ENCODE results near the gene INSL3. TPM values are rescaled to one million over a fixed set of nuclear protein-coding genes. Genes with fewer than 3 reads are reported as not detected.

INSL3 gene
- polyA plus RNA-seq, 3 donors: 0.26 to 0.28 (median 0.28) TPM

DNA sequence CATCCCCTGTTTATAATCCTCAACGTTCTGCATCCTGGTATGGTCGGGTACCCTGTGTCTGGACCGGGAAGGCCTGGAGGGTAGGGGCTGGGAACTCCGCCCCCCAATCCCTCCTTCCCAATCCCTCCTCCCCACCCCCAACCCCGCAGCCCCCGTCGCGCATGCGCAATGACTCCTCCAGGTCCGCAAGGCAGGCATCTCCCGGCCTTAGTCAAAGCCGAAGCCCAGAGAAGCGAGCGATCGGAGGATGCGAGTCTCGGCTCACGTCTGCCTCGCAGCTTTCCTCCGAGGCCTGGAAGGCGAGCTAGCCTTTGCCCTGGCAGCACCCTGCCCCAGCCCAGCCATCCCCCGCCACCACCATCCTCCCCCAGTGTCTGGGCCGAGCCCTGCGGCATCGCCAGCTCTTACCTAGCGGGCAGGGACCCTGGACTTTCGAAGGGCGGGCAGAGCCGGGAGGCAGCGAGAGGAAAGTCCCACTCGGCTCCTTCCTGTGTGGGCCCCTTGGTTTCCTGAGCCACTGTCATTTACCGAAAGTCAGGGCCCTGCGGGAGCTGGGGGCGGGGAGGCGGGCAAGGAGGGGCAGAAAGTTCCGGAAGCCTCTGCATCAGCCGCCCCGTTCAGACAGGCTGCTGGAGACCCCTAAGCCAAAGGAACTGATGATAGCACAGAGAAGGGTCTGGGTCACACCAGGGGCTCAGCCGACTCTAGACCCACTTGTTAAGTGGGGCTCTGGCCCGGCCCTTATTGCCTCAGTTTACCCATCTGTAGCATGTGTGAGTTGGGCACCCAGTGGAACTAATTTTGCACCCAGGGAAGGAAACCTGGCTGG, 26.4 kb upstream of the INSL3 start, which contains the start of gene JAK3:
Gene JAK3, minus strand, starts transcription at position 445 of the 829 bp plus-strand sequence. CDS start 3,565 bp downstream, outside the sequence.
- DNase-seq (ENCODE audit: low read depth in 3 of 3, low spot score in 2 of 3): peak in 1 of 3 donors; percentile 60

DNA sequence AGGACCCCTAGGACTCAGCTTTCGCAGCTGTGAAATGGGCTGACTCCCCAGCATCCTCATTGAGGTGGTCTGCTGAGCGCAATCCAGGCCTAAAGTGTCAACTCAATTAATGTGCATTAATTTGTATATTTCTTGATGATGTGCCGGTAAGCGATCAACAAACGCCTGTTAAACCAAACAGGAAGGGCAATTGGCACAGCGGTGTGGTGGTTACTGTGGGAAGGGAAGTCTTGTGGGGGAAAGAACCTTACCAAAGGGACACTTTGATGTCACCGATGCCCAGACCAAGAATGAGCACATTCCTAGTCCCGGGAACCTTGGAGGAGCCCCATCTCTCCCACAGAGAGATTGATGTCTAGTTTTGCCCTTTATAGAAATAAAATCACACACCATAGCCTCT, 24.8 kb upstream of the INSL3 start:
- no peak for DNase-seq (ENCODE audit: low read depth in 3 of 3, low spot score in 2 of 3)

DNA sequence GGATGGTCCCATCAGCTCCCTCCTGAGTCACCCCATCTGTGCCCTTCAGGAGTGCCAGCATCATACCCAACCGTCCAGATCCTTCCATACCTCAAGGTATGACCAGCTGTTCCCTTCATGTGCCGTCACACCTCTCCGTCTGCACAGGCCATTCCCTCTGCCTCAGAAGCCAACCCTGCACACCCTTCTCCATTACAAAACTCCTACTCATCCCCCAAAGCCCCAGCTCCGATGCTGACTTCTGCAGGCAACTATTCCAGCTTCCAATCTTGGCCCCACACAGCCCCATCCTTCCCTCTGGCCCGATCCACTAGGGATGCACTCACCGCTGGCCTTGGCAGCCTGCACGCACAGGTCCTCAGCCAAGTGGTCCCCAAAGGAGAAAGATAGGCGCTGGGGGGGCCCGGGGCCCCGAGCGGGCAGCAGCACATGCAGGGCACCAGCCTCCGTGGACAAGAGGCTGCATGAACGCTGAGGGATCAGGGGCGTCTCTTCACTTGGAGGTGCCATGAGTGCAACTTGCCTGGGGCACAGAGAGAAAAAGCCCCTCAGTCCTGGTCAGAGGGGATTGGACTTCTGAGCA, 22.7 kb upstream of the INSL3 start:
- DNase-seq (ENCODE audit: low read depth in 3 of 3, low spot score in 2 of 3): no peak

DNA sequence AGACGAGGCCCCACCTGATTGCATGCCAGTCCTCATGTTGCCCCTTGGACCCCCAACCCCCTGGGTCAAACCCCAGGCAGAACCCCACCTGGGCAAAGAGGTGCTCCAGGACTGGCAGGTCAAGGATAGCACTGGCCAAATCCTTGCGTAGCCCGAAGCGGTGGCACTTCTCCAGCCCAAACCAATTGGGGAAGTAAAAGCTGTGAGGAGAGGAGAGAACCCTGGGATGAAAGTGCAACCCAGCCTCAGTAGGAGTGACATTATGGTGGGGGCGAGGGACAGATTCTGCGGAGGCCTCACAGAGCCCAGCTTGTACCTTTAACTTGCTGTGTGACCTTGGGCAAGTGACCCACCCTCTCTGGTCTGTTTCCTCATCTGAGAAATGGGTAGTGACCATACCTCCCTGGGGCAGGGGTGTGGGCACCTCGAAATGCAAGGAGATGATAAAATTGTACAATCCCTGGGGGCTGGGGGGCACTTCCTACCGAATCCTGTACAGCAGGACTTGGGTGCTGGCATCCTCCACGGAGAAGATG, 22.0 kb upstream of the INSL3 start:
- DNase-seq (ENCODE audit: low read depth in 3 of 3, low spot score in 2 of 3): no peak

DNA sequence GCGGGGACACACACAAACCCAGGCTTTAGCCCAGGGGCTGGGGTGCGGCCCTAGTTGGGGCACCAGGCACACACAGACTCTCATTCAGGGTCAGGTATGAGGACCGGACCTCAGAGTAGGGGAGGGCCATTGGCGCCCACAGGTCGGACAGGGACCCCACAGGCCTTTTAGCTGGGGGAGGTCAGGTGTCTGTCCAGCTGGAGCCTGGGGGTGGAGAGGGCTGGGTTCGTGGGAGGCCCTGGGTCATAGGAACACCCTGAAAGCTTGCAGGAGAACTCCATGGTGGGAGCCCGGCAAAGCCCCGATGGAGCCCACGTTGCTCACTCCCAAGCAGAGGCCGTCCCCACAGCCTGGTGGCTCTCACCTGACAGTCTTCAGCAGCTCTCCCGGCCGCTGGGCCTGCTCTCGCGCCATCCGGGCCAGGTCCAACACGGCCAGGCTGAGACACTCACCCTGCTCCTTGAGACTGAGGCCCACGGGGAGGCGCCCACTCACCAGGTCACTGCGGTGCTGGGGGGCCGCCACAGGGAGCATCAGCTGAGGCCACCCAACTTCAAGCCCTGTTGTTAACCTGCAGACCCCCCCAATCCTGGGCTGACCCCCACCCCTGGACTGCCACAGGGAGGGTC, 21.5 kb upstream of the INSL3 start:
- DNase-seq (ENCODE audit: low read depth in 3 of 3, low spot score in 2 of 3): no peak

DNA sequence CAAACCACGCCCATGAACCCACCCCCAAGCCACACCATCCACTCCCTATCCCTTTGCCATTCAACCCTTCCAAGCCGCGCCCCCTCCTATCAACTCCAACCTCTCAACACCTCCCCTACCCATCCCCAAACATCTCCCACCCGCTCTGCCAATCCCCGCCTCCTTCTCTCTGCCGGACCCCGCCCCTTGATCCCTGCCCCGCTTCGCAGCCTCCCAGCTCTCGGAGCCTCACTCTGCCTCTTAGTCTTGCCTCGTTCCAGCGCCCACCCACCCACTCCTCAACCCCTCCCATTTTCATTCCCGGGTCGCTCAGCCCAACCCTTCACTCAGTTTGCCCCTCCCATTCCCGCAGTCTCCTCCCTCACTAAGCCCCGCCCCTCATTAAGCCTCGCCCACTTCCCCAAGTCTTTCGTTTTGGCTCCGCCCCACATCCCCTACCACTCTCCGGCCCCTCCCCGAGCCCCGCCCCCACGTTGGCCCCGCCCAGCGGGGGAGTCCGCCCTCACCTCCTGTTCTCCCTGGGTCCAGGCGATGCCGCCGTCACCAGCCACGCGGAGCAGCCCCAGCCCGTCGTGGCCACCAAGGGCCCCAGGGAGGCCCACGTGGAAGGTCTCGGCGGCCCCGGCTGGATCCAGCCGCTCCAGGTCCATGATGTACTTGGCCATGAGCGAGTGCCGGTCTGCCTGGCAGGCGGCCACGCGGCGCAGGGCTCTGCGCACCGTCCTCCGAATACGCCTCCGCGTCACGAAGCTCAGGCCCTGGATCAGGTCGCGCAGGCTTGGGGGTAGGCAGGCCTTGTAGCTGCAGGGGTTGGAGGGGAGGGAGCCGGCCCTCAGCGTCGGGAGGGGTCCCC, 20.7 kb upstream of the INSL3 start:
- DNase-seq (ENCODE audit: low read depth in 3 of 3, low spot score in 2 of 3): peak in 1 of 3 donors; percentile 79

DNA sequence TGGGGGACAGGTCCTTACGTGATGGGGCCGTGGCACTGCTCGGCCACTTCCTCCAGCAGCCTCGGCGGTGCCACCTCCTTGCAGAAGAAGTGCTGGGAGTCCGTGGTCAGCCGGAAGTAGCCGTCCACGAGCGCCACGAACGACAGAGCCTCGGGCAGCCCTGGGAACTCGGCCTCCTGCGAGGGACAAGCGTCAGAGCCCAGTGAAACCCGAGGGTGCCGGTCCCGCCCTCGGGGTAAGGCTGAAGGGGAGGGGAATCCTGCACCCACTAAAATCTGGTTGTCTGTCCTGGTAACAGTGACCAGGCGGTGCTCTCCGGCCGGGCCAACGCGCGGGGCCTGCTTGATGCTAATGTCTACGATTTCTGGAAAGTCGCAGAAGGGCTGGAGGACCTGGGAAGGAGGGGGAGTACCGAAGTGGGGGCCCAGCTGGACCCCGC, 20.1 kb upstream of the INSL3 start:
- no peak for DNase-seq (ENCODE audit: low read depth in 3 of 3, low spot score in 2 of 3)

DNA sequence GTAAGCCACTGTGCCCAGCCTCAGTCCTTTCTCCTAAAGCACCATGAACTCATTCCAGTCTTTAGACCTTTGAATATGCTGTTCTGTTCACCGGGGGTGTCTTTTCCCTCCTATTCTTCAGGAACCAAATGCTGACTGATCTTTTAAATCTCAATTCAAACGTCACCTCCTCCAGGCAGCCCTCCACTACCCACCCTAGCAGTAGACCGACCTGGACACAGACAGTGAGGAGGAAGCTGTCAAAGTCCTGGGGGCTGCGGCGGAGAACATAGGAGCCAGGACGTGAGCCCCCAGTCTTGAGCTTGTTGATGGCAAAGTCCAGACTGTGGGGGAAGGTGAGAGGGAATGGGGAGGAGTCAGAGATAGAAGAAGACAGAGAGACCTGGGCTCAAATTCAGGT, 18.7 kb upstream of the INSL3 start:
- DNase-seq (ENCODE audit: low read depth in 3 of 3, low spot score in 2 of 3): no peak

DNA sequence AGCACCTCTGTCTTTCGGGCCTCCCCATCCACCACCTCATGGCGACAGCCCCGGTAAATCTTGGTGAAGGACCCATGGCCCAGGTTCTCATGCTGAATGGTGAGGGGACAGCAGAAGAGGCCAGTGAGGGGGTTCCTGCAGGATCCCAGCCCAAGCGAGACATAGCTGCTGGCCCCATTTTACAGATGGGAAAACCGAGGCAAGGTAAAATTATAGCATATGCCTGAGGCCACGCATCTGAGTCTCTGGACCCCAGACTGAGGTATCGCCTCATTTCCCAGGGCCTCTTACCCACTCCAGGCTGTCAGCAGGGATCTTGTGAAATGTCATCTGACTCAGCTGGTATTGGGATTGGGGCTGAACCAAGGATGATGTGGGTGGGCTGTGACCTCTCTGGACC, 16.7 kb upstream of the INSL3 start:
- DNase-seq (ENCODE audit: low read depth in 3 of 3, low spot score in 2 of 3): no peak

DNA sequence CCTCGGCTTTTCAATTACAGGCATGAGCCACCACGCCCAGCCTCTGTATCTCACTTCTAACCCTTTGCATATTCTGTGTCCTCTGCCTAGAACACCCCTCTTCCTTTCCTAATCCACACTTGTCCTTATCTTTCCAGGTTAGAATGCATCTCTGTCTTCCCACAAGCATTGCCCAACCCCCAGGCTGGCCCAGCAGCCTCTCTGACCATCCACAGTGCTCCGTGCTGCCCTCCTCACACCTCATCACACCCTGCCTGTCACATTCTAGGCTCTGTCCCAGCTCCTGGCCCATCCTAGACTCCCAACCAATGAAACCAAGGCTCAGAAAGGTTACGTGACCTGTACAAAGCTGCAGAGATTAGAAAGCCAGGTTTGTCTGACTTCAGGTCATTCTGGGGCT, 15.2 kb upstream of the INSL3 start:
- no peak for DNase-seq (ENCODE audit: low read depth in 3 of 3, low spot score in 2 of 3)

DNA sequence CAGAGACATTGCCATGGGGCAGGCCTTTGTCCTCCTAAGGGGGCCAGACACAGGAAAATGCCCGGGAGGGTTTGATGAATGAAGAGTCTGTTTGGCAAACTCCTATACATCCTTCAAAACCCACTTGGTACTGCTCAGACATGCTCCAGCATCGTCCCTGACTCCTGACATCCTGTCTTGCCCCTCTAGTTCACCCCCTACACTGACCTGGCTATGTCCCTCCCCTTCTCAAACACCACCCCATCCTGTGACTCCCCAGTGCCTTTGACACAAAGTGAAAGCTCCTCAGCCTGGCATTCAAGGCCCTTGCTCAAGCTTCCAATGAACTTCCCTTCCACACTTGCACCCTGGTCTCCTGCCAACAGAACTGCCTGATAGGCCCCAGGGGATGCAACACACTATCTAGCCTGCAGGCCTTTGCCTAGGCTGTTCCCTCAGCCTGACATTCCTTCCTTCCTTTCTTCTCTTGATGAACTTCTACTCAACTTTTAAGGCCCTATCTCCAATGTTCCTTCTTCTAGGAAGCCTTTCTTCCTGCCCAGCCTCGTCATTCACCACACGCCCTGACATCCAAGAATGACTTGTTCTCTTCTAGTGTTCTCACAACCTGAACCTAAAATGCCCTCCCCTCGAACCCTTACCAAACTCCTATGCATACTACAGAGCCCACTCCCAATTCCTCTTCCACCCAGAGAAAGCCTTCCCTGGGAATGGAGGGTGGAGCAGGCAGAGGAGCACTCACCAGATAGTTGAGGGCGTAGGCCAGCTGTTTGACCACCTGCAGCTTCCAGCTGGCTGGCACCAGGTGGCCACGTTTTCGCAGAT, 14.1 kb upstream of the INSL3 start:
- no peak for DNase-seq (ENCODE audit: low read depth in 3 of 3, low spot score in 2 of 3)

DNA sequence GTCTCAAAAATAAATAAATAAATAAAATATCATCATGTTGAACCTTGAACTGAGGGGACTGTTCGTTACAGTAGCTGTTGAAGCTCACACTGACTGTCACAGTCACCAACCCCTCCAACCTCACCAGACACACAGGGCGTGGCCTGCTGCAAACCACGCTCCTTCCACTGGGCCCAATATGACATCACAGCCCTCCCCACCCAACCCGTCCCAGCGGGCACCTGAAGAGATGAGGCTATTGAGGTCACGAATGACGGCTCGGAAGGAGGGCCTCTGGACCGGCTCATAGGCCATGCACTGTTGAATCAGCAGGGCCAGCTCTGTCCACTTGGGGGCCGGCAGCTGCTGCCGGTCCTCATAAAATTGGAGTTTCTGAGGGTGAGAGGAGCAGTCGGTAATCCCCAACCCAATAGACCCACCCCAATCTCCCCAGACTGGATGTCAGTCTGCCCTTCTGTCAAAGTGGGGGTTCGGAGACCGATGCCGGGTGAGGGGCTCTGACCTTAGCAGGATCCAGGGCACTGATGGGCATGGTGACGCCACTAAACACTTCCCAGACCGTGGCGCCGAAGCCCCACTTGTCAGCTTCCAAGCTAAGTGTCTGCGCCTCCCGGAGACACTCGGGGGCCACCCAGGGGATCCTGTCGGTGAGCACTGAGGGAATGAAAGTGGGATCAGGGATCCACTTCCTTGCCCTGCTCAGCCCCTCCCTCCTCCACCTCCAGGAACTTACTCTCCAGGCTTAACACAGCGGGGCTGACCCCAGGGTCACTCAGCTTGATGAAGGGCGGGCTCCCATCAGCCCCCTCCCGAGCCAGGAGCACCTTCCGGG, 13.2 kb upstream of the INSL3 start:
- DNase-seq (ENCODE audit: low read depth in 3 of 3, low spot score in 2 of 3): no peak

DNA sequence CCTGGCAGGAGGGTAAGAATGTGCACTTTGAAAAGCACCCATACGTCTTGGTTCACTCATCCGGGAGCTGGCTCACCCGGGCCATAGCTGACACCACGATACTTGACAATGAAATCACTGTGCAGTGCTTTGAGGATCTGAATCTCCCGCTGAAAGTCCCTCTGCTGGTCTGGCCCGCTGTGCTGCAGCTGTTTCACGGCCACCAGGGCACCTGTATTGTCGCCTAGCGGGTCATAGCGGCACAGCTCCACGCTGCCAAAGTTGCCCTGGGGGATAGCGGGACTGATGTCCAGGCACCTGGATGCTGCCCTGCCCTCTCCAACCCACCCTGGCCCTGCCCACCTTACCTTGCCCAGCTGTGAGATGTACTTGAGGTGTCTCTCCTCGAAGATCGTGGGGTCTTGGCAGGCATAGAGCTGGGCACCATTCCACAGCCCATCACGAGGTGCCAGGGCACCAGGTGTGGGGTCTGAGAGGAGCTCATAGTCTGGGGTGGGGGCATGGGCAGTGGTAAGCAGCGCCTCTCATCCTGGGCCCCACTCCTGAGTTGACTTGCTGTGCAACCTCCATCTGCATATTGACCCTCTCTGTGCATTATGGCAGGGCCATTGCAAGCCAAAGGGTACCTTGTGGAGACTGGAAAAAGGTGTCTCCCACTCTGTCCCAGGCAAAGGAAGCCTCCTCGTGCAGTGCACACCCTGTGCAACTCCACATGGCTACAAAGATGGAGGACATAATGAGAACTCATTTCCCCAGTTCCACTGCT, 11.3 kb upstream of the INSL3 start:
- no peak for DNase-seq (ENCODE audit: low read depth in 3 of 3, low spot score in 2 of 3)

DNA sequence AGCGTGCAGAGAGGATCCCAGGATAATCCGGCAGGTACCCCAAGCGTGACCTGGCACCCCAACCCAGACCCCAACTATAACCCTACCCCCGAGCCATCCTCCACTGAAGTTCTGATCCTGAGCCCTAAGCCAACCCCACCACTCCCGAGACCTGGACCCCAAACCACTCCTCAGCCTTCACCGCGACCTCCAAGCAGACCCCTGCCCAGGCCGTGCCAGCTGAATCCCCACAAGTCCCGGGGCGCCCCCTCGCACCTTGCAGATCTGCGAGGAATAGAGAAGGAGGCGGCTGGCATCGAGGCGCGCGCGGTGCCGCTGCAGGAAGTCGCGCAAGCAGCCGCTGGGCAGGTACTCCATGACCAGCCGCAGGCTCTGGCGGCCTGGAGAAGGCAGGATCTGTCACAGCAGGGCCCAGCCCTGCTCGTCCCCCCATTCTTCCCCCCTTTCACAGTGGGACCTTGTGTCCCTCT, 10.1 kb upstream of the INSL3 start:
- no peak for DNase-seq (ENCODE audit: low read depth in 3 of 3, low spot score in 2 of 3)

DNA sequence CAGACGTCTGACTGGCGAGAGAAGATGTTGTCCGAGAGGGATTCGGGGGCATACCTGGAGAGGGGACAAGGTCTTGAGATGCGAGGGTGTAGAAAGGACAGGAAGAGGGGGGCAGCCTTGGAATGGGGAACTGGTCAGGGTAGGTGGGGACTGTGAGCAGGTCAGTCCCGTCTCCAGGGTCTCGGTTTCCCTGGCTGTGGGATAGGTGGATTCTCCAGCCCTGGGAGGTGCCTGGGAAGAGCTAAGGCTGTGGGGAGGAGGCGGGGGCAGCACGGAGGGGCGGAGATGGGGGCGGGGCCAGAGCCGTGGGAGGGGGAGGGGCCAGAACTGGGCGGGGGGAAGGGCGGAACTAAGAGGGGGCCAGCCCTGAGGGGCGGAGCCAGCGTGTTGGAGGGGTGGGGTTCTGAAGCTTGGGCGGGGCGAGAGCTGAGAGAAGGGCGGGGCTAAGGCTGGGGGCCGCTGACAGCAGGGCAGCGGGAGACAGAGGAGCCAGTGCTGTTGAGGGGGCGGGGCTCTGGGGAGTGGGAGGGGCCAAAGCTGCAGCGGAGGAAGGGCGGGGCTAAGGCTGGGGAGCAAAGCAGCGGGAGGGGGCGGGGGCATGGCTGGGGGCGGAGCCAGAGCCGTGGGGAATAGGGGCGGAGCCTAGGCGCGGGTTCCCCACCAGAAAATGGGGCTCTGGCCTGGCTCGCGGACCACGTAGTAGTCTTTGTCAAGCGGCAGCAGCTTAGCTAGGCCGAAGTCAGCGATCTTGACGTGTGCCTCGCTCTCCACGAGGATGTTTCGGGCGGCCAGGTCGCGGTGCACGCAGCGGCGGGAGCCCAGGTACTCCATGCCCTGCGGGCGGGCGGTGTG, 9.5 kb upstream of the INSL3 start:
- peak in 1 of 3 donors; percentile 21 for DNase-seq (ENCODE audit: low read depth in 3 of 3, low spot score in 2 of 3)

DNA sequence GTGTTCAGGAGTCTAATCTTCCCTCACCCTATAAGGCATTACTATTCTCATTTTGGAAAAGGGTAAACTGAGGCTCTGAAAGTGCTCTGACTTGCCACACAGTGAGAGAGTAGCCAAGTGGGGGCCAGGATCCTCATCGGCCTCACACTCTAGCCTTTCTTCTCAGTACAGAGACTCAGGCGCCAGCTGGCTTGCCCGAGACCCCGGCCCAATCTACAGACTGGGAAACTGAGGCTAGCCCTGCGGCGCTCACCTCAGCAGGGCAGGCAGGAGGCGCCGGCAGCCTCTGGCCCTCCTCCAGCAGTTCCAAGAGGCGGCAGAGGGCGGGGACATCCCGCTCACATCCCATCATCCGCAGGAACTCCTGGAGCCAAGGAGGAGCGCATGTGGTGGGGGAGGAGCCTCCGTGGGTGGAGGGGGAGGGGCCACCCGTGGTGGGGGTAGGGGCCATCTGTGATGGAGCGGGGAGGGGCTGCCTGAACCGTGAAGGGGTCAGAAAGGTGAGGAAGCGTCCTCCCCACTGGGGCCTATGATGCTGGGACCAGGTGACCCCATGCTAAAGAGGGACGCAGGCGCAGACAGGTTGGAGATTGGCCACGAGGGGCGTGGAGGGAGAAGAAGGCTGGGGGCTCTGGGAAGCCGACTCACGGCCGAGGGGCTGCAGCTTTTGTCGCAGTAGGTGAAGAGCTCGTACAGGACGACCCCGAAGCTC, 8.7 kb upstream of the INSL3 start:
- peak in 1 of 3 donors; percentile 16 for DNase-seq (ENCODE audit: low read depth in 3 of 3, low spot score in 2 of 3)
